ENCODE data around the gene IAPP. TPM values are rescaled to one million over a fixed set of nuclear protein-coding genes. Genes with fewer than 3 reads are reported as not detected.

The IAPP gene
- total RNA-seq, 2 donors from 2014 or later: 3.6 to 111 TPM

DNA sequence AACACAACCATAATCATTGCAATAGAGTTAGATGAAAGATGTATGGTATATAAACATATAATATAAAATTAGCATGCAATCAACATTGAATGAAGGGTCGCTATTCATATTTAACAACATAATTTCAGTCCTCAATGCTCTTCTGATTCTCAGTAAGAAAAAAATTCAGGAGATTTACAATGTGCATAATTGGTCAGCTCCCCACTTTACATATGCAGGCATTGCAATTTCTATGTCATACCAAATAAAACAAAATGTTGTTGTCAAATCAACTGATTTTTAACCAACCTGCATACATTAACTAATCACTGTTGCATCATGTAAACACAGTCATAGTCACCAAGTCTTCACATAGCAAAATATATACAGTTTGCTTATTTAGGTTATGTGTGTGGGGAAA lies 32.8 kb upstream of the IAPP start:
- H3K9me3 ChIP-seq: no peaks in the 10 kb centered on the region
- H3K27ac ChIP-seq: no peak overlapping the region
- no peaks in the 10 kb centered on the region for H3K4me1 ChIP-seq
- no peaks in the 10 kb centered on the region for H3K27me3 ChIP-seq
- WGBS, 2 donors: 73 to 77% methylated on average over 1 of the region's 1 CpG
- TF ChIP-seq POLR2A (IDR thresholded peaks at IDR 0.05): no peak
- TF ChIP-seq, protein P1, sequence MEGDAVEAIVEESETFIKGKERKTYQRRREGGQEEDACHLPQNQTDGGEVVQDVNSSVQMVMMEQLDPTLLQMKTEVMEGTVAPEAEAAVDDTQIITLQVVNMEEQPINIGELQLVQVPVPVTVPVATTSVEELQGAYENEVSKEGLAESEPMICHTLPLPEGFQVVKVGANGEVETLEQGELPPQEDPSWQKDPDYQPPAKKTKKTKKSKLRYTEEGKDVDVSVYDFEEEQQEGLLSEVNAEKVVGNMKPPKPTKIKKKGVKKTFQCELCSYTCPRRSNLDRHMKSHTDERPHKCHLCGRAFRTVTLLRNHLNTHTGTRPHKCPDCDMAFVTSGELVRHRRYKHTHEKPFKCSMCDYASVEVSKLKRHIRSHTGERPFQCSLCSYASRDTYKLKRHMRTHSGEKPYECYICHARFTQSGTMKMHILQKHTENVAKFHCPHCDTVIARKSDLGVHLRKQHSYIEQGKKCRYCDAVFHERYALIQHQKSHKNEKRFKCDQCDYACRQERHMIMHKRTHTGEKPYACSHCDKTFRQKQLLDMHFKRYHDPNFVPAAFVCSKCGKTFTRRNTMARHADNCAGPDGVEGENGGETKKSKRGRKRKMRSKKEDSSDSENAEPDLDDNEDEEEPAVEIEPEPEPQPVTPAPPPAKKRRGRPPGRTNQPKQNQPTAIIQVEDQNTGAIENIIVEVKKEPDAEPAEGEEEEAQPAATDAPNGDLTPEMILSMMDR (IDR thresholded peaks at IDR 0.05): no peak
- H3K4me3 ChIP-seq: no peak overlapping the region
- ATAC-seq (no peak), DNase-seq (no peak)
- no peaks in the 10 kb centered on the region for H3K36me3 ChIP-seq (replicated peaks in 1 of 2; ENCODE audit: insufficient read depth in 1 of 2, low read depth in 2 of 2)
- intact Hi-C loops (cut with DNase I): no loop called here

DNA sequence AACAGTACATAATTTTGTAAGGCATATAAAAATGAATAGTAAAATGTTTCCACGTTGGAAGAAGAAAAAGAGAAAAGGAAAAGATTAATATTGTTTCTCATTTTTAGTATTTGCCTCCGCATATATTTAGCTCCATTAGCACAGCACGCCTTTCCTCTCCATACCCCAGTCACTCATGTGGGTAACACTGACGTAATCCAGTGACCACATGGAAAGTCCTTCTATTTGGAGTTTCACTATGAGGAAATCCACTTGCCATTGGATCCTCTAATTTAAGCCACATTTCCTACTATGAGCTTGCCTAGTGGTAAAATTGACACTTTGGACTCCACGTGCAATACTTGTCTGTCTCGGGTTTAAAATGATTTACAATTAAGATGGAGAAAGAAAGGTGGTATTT lies 32.3 kb upstream of the IAPP start:
- ATAC-seq (no peak), DNase-seq (no peak)
- Histone ChIP-seq H3K4me1 (no peaks in the 10 kb centered on the region), H3K27me3 (no peaks in the 10 kb centered on the region), H3K4me3 (no peak overlapping the region), H3K9me3 (no peaks in the 10 kb centered on the region), H3K27ac (no peak overlapping the region), H3K36me3 (replicated peaks in 1 of 2; ENCODE audit: insufficient read depth in 1 of 2, low read depth in 2 of 2) (no peaks in the 10 kb centered on the region)
- 66 to 68% methylated on average over 6 of the region's 6 CpGs for WGBS, 2 donors
- TF ChIP-seq, protein P1 (IDR thresholded peaks at IDR 0.05): no peak
- TF ChIP-seq POLR2A (IDR thresholded peaks at IDR 0.05): no peak
- intact Hi-C loops (cut with DNase I): no loop called here

DNA sequence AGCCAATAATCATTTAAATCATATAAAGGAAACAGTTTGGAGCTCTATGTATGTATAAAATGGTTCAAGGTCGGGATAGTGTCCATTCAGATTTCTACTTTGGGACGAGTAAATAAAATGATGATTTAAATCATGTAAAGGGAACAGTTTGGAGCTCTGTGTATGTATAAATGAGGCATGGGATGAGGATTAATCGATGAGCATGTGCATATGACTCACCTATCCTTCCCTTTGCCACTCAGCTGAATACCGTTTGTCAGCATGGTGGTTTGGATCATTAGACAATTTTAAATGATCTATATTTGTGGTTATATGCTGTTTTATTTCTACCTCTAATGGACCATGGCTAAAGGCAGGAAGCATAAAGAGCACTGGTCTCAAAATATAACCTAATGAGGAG lies 30.9 kb upstream of the IAPP start:
- no peak for ATAC-seq
- WGBS, 2 donors: 70 to 71% methylated on average over 4 of the region's 4 CpGs
- no peak overlapping the region for H3K4me3 ChIP-seq
- H3K4me1 ChIP-seq: no peaks in the 10 kb centered on the region
- no peak overlapping the region for H3K27ac ChIP-seq
- TF ChIP-seq, protein P1 (IDR thresholded peaks at IDR 0.05): no peak
- no peak for TF ChIP-seq POLR2A (IDR thresholded peaks at IDR 0.05)
- H3K36me3 ChIP-seq (replicated peaks in 1 of 2; ENCODE audit: insufficient read depth in 1 of 2, low read depth in 2 of 2): no peaks in the 10 kb centered on the region
- H3K27me3 ChIP-seq: no peaks in the 10 kb centered on the region
- DNase-seq: no peak
- H3K9me3 ChIP-seq: no peaks in the 10 kb centered on the region
- intact Hi-C loops (cut with DNase I): no loop called here

DNA sequence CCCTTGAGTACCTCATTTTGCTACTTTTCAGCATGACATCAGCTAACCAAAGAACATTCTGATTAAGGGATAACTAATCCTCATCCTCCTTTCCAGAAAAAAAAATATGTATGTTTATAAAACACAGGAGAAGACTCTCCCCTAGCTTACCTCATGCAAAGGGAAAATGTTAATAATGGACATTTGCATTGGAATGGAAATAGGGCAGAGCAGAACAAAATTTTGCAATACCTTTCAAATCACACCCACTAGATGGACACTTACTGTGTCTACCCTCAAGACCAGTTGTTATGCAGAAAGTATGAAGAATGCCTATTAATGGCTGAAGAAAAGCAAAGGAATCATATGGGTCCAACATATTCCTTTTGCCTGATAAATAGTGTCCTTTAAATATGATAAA lies 29.1 kb upstream of the IAPP start:
- Histone ChIP-seq H3K27me3 (no peaks in the 10 kb centered on the region), H3K4me3 (no peak overlapping the region), H3K27ac (no peak overlapping the region), H3K9me3 (no peaks in the 10 kb centered on the region), H3K4me1 (no peaks in the 10 kb centered on the region), H3K36me3 (replicated peaks in 1 of 2; ENCODE audit: insufficient read depth in 1 of 2, low read depth in 2 of 2) (no peaks in the 10 kb centered on the region)
- TF ChIP-seq POLR2A (IDR thresholded peaks at IDR 0.05): no peak
- TF ChIP-seq, protein P1 (IDR thresholded peaks at IDR 0.05): no peak
- intact Hi-C loops (cut with DNase I): no loop called here
- ATAC-seq: no peak
- DNase-seq: no peak

DNA sequence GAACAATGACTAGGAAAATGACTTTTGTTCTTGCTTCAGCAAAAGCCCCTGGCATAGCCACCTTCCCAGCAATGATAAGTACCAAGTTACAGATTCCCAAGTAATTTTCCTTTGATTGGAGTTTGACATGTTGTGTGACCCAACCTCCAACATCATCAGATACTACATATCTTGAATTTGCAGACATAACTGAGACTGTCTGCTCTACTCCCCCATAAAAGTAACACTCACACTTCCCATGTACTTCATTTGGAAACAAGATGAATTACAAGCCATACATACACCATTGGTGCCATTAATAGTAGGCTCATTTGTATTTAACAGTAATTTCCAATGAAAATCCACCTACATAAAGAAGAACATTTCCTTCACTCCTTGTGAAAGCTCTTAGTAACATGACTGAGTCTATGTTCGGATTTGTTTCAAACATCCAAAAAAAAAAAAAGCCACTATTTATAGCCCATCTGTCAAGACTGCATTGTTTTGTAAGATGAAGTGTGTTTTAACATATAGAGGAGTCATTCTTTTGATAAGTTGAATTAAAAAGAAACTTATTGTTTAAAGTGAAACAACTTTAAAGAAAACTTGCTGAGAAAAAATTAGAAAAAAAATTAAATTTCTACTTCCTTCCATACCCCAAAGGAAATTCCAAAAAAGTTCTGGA lies 26.0 kb upstream of the IAPP start:
- H3K4me1 ChIP-seq: no peaks in the 10 kb centered on the region
- H3K9me3 ChIP-seq: no peaks in the 10 kb centered on the region
- WGBS, 2 donors: 26 to 36% methylated on average over 1 of the region's 1 CpG
- DNase-seq (no peak), ATAC-seq (no peak)
- H3K27me3 ChIP-seq: no peaks in the 10 kb centered on the region
- intact Hi-C loops (cut with DNase I): no loop called here
- no peaks in the 10 kb centered on the region for H3K36me3 ChIP-seq (replicated peaks in 1 of 2; ENCODE audit: insufficient read depth in 1 of 2, low read depth in 2 of 2)
- no peak overlapping the region for H3K4me3 ChIP-seq
- TF ChIP-seq, protein P1 (IDR thresholded peaks at IDR 0.05): no peak
- TF ChIP-seq POLR2A (IDR thresholded peaks at IDR 0.05): no peak
- no peak overlapping the region for H3K27ac ChIP-seq

Data from body of pancreas (tissue), 4 donors.